Nucleus accumbens (tissue), 56 donors: ENCODE measurements around the gene PELI3.

ENCODE experiments used
- DNase-seq, 56 donors: peaks; one replicate each; lab custom pipeline; 2025; lab: John Stamatoyannopoulos, UW

Gene PELI3

GRCh38 chr11:66494935-66495334, 28.2 kb downstream of the PELI3 start:
- DNase-seq, result no peak

- no peak for DNase-seq
Observed at GRCh38 chr11:66495401-66495854, 28.7 kb downstream of the PELI3 start.

- DNase-seq, result no peak
Observed at GRCh38 chr11:66497206-66497605, 30.5 kb downstream of the PELI3 start.

GRCh38 chr11:66498506-66498905, 31.8 kb downstream of the PELI3 start:
- no peak for DNase-seq

- no peak for DNase-seq
Observed at GRCh38 chr11:66505276-66505816, 38.6 kb downstream of the PELI3 start.

- DNase-seq, result no peak
Observed at GRCh38 chr11:66509131-66509561, 42.4 kb downstream of the PELI3 start.

GRCh38 chr11:66510271-66510989, 43.7 kb downstream of the PELI3 start, which contains the start of gene BBS1:
TSS of gene BBS1 (plus strand) at chr11:66510635. CDS start at chr11:66510660, 25 bp downstream.
- DNase-seq, result peak in 55 of 56 donors; percentile 19 to 90 (median 73)

GRCh38 chr11:66510990-66511339, 44.3 kb downstream of the PELI3 start:
- no peak for DNase-seq

- DNase-seq, result no peak
Observed at GRCh38 chr11:66523611-66524010, 56.9 kb downstream of the PELI3 start.

- DNase-seq, result no peak
Observed at GRCh38 chr11:66524304-66525040, 57.8 kb downstream of the PELI3 start.
